ENCODE measurements around the gene RHOF. TPM values are rescaled to one million over a fixed set of nuclear protein-coding genes. Genes with fewer than 3 reads are reported as not detected.

The RHOF gene
- total RNA-seq, 1 experiment from 2014 or later: 71.8 TPM

GRCh38 chr12:121822393-121823100, 29.1 kb upstream of the RHOF start:
- in situ Hi-C loops (cut with HindIII; ENCODE audit: low pct_unique_long_range_greater_than_20kb, low sequenced_read_pairs): no loop called here

GRCh38 chr12:121820056-121820455, 26.6 kb upstream of the RHOF start:
- TF ChIP-seq TCF7L2 (IDR thresholded peaks at IDR 0.05; ENCODE audit: low read depth, low read length) (no peak), CTCF (IDR thresholded peaks at IDR 0.05) (no peak), POLR2AphosphoS5 (IDR thresholded peaks at IDR 0.05; ENCODE audit: low read depth, low read length) (no peak), SIN3A (IDR thresholded peaks at IDR 0.05; ENCODE audit: borderline replicate concordance, insufficient read depth, low read depth, low read length) (no peak), REST (IDR thresholded peaks at IDR 0.05; ENCODE audit: insufficient read depth in 1 of 2, low read depth in 2 of 2, low read length in 1 of 2) (no peak)
- Histone ChIP-seq H3K27me3 (ENCODE audit: control insufficient read depth, insufficient read depth, low read length) (no peaks in the 10 kb centered on the region), H3K9me3 (ENCODE audit: control insufficient read depth, insufficient read depth, low read depth, low read length) (no peaks in the 10 kb centered on the region), H3K36me3 (ENCODE audit: control insufficient read depth, insufficient read depth, low read length) (peaks cover 10% of the 10 kb centered on the region), H3K4me1 (ENCODE audit: control insufficient read depth, insufficient read depth, low read length) (no peaks in the 10 kb centered on the region), H3K4me3 (ENCODE audit: low read depth in 2 of 2, low read length in 2 of 2) (no peak overlapping the region), H3K27ac (ENCODE audit: low read length) (no peak overlapping the region)
- BruUV-seq (replicated peaks): no TSS peak
- in situ Hi-C loops (cut with HindIII; ENCODE audit: low pct_unique_long_range_greater_than_20kb, low sequenced_read_pairs) (no loop called here), intact Hi-C loops (cut with micrococcal nuclease; ENCODE audit: unreplicated experiment) (no loop called here)
- ATAC-seq (no peak), DNase-seq (ENCODE audit: low read depth, low spot score) (no peak)
- CTCF ChIA-PET: no interaction called here
- POLR2A ChIA-PET: no interaction called here

More at GRCh38 chr12:121822393-121823100, 29.1 kb upstream of the RHOF start:
- POLR2A ChIA-PET: no interaction called here
- Histone ChIP-seq H3K9me3 (ENCODE audit: control insufficient read depth, insufficient read depth, low read depth, low read length) (no peaks in the 10 kb centered on the region), H3K36me3 (ENCODE audit: control insufficient read depth, insufficient read depth, low read length) (peaks cover 6% of the 10 kb centered on the region), H3K27ac (ENCODE audit: low read length) (no peak overlapping the region), H3K4me3 (ENCODE audit: low read depth in 2 of 2, low read length in 2 of 2) (no peak overlapping the region), H3K4me1 (ENCODE audit: control insufficient read depth, insufficient read depth, low read length) (no peaks in the 10 kb centered on the region), H3K27me3 (ENCODE audit: control insufficient read depth, insufficient read depth, low read length) (no peaks in the 10 kb centered on the region)
- no TSS peak for BruUV-seq (replicated peaks)
- intact Hi-C loops (cut with micrococcal nuclease; ENCODE audit: unreplicated experiment): no loop called here
- TF ChIP-seq SIN3A (IDR thresholded peaks at IDR 0.05; ENCODE audit: borderline replicate concordance, insufficient read depth, low read depth, low read length) (no peak), POLR2AphosphoS5 (IDR thresholded peaks at IDR 0.05; ENCODE audit: low read depth, low read length) (no peak), TCF7L2 (IDR thresholded peaks at IDR 0.05; ENCODE audit: low read depth, low read length) (no peak), CTCF (IDR thresholded peaks at IDR 0.05) (no peak), REST (IDR thresholded peaks at IDR 0.05; ENCODE audit: insufficient read depth in 1 of 2, low read depth in 2 of 2, low read length in 1 of 2) (no peak)
- ATAC-seq (no peak), DNase-seq (ENCODE audit: low read depth, low spot score) (no peak)
- CTCF ChIA-PET: no interaction called here
